Posterior vena cava (tissue), 2 donors: Measurements from ENCODE around the gene APBB1. TPM values are rescaled to one million over a fixed set of nuclear protein-coding genes. Genes with fewer than 3 reads are reported as not detected.

Experiments
- DNase-seq: peaks from one replicate; pipeline ENCODE4 v3.0.0-alpha.2; 2020; ENCODE audit warnings: low spot score
- intact Hi-C, 2 donors: fragments of 100-400 bp; cut with DNase I; formaldehyde crosslinking; loops; one replicate each; pipeline versions ENCODE4 v1.14.1 to v1.14.2; 2022 to 2023
- long read RNA-seq, 2 donors: library from polyadenylated mRNA; unstranded; transcript quantifications; one replicate each; pipeline ENCODE4 v2.0.0, GENCODE V29; 2020 to 2021
- total RNA-seq, 2 donors: library from RNA; stranded (reverse); fragmentation: NEBNext Ultra II Directional; extraction: Animal tissue kit (Norgen Biotek cat#: 25700); gene quantifications; one replicate each; pipeline ENCODE4 v1.2.1, GENCODE V29; 2021
- donor health status: DM: yes; HTN: yes; CAD: no.
- donor health status: DM: yes; HTN: yes; CAD: no.

The APBB1 gene
- 10 to 100 TPM; 43.6 to 65.3 TPM for total RNA-seq
- long read RNA-seq, donor 1, transcript APBB1-202 (14 exons, 2,619 nt), result minor isoform, 5 of 74 reads
- long read RNA-seq, donor 1, transcript APBB1-201 (14 exons, 2,636 nt), result major isoform, 45 of 74 reads
- long read RNA-seq, donor 1, transcript APBB1-203 (14 exons, 2,684 nt), result minor isoform, 6 of 74 reads
- long read RNA-seq, donor 1, partial matches to known transcripts, result 11 of 74 reads
- long read RNA-seq, donor 1, other reads (novel, unspliced or antisense), result 7 of 74 reads
- long read RNA-seq, donor 2, transcript APBB1-201 (14 exons, 2,636 nt), result major isoform, 217 of 383 reads
- long read RNA-seq, donor 2, transcript APBB1-203 (14 exons, 2,684 nt), result minor isoform, 23 of 383 reads
- long read RNA-seq, donor 2, transcript APBB1-202 (14 exons, 2,619 nt), result minor isoform, 15 of 383 reads
- long read RNA-seq, donor 2, partial matches to known transcripts, result 61 of 383 reads
- long read RNA-seq, donor 2, other reads (novel, unspliced or antisense), result 63 of 383 reads

GRCh38 chr11:6419009-6419631, at the start of gene APBB1:
APBB1 (minus strand) TSS chr11:6419094; CDS start chr11:6411347, 7,747 bp downstream.
- peak; percentile 86 for DNase-seq
- intact Hi-C loops, result no loop called here

DNA sequence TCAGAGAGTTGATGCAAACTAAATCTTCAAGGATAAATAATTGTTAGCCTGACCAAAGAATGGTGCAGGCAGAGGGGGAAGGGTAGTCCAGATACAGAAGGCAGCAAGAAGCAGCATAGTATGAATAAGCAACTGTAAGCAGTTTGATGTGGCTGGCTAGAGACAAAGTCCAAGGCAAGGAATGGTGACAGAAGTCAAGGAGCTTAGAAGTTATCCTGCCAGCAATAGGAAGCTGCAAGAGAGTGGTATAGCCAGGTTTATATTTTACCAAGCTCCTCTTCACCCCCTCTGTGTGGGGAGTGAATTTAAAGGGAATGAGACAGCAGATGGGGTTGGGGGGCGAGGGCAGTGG, 40.2 kb upstream of the APBB1 start:
- no peak for DNase-seq
- intact Hi-C loops, result no loop called here

- intact Hi-C loops, result no loop called here
- no peak for DNase-seq
These were observed 39.6 kb upstream of the APBB1 start for GRCh38 chr11:6458352-6459098.

GRCh38 chr11:6457581-6458320, 38.9 kb upstream of the APBB1 start:
- intact Hi-C loops, result no loop called here
- DNase-seq, result no peak

DNA sequence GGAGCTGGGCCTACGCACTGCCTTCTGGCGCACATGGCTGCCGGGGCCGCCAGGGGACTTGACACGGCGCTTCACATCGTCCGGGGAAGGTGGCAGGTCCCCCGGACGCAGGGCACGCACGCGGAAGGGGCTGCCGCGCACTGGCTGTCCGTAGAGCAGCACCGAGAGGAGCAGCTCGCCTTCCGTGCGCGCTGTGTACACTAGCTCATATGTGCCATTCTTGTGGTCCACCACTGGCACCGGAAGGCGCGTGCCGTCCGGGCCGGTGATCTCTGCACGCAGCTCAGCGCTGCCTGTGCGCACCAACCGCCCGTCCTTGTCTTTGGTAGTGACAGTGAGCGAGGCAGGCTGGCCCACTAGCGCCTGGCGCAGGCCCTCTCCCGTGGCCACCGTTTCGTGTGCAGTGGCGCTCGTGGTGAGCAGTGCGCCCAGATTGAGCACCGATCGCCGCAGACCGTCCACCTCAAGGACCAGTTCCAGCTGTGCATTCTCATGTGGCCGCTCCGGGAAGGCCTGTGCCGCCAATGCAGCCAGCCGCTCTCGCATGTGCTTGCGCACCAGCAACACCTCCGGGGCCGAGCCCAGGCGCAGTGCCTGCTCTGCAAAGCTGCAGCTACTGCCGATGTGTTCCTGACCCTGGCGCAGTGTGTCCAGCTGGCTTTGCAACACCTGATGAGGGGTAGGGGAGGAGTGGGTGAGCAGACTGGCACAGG, 37.6 kb upstream of the APBB1 start:
- intact Hi-C loops, result no loop called here
- DNase-seq, result no peak

DNA sequence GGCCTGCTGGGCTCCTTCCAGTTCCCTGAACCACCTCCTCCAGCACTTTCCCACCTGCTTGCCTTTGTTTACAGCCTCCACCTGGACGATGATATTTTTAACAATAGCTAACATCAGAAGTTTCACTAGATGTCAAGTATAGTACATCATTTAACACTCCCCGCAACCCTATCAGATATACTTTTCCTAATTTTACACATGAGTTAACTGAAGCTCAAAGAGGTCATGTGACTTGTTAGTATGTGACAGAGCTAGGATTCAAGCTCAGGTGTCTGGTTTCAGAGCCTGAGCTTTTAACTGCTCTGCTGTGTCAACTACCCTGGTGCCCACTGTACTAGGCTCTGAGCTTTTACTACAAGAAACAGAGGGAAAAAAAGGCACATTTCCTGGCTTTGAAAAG, 36.2 kb upstream of the APBB1 start:
- intact Hi-C loops, result no loop called here

GRCh38 chr11:6453152-6453551, 34.3 kb upstream of the APBB1 start:
- DNase-seq, result no peak
- intact Hi-C loops, result no loop called here

More for the DNA sequence above, 36.2 kb upstream of the APBB1 start:
- no peak for DNase-seq

- no peak for DNase-seq
- intact Hi-C loops, result no loop called here
These were observed 33.3 kb upstream of the APBB1 start for GRCh38 chr11:6452219-6452618.

GRCh38 chr11:6448574-6448973, 29.7 kb upstream of the APBB1 start:
- intact Hi-C loops, result no loop called here
- DNase-seq, result no peak

- no peak for DNase-seq
These were observed 24.5 kb upstream of the APBB1 start for GRCh38 chr11:6443269-6444003.

GRCh38 chr11:6442441-6442840, 23.5 kb upstream of the APBB1 start:
- DNase-seq, result no peak
- intact Hi-C loops, result loop anchor here in 1 of 2 donors (2.0 kb wide), 1 partner anchor 64 kb away; no protein-coding TSS in a partner anchor

More at GRCh38 chr11:6443269-6444003, 24.5 kb upstream of the APBB1 start:
- intact Hi-C loops, result loop anchor here in 1 of 2 donors (2.0 kb wide), 1 partner anchor 65 kb away; no protein-coding TSS in a partner anchor

DNA sequence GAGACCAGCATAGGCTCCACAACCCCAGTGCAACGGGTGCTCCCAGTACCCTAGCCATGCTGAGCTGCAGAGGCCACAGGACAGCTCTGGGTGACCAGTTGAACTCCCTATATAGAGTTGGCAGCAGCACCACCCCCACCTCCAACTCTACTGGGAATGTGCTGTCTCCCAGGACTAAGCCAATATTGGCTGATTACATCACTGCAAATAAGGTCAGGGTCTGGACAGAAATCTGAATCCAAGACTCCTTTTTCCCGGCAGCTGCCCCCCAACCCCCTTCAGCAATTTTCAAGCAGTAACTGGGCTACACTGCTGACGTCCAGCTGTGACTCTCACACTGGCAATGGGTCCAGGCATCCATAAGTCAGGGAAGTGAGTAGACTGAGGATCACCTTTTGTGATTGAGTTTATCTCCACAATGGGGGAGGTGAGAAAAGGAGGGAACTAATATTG, 22.0 kb upstream of the APBB1 start, which contains the start of gene HPX:
HPX (minus strand) TSS at position 82 of the 453 bp plus-strand sequence; CDS start at position 58, 24 bp downstream.
- DNase-seq, result no peak
- intact Hi-C loops, result no loop called here

- no peak for DNase-seq
- intact Hi-C loops, result loop anchor here in 1 of 2 donors (10.0 kb wide), 1 partner anchor 54 kb away; no protein-coding TSS in a partner anchor
These were observed 20.2 kb upstream of the APBB1 start for GRCh38 chr11:6438979-6439571.

- intact Hi-C loops, result loop anchor here in 1 of 2 donors (10.0 kb wide), 1 partner anchor 53 kb away; no protein-coding TSS in a partner anchor
These were observed 19.1 kb upstream of the APBB1 start for GRCh38 chr11:6437993-6438392.

GRCh38 chr11:6437423-6437822, 18.5 kb upstream of the APBB1 start:
- no peak for DNase-seq
- intact Hi-C loops, result loop anchor here in 1 of 2 donors (10.0 kb wide), 1 partner anchor 53 kb away; no protein-coding TSS in a partner anchor

More at GRCh38 chr11:6437993-6438392, 19.1 kb upstream of the APBB1 start:
- DNase-seq, result no peak

DNA sequence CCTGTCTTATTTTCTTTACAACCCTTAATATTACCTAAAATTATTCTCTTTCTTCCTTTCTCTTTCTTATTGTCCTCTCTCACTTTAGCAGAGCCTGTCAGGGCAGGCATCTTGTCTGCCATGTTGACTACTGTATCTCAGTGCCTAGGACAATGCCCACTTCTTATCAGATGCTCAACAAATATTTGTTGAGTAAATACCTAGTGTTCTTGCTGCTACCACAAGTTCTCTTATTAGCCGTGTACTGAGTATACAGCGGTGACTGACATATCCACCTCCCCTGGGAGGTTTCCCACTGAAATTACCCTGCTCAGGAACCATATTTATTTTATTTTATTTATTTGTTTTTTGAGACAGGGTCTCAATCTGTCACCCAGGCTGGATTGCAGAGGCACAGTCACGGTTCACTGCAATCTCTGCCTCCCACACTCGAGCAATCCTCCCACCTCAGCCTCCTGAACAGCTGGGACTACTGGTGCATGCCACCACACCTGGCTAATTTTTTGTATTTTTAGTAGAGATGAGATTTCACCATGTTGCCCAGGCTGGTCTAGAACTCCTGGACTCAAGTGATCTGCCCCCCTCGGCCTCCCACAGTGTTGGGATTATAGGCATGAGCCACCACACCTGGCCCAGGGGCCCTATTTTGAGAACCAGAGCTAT, 15.2 kb upstream of the APBB1 start:
- intact Hi-C loops, result loop anchor here in 1 of 2 donors (10.0 kb wide), 1 partner anchor 49 kb away; no protein-coding TSS in a partner anchor
- DNase-seq, result no peak
